ENCODE data around the gene PPP6R3. TPM values are rescaled to one million over a fixed set of nuclear protein-coding genes. Genes with fewer than 3 reads are reported as not detected.

PPP6R3 gene
- total RNA-seq, 4 donors from 2014 or later, result 76.6 to 130 (median 94.0) TPM

DNA sequence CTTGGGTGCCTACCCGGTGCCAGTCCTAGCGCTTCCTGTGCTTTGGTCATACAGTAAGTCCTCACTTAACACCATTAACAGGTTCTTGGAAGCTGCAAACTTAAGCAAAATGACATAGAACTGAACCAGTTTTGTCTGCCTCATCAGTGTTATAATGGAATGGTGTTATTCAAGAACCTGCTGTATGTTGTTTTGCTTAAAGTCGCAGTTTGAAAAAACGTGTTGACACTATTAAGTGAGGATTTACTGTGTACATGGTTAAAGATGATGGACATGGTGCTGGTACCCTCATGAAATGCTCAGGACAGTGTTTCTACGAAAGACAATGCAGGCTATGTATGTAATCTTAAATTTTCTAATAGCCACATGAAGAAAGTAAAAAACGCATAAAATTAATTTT is 41.3 kb downstream of the PPP6R3 start:
- H3K9me3 ChIP-seq, result no peaks in the 10 kb centered on the region
- H3K36me3 ChIP-seq, result no peaks in the 10 kb centered on the region
- H3K27me3 ChIP-seq, result no peaks in the 10 kb centered on the region
- H3K4me1 ChIP-seq, result peaks cover 18 to 98% (median 59%) of the 10 kb centered on the region in 3 donors
- no peak overlapping the region for H3K27ac ChIP-seq
- 89% methylated on average over 6 of the region's 6 CpGs for WGBS, 2 donors
- TF ChIP-seq, protein P1, sequence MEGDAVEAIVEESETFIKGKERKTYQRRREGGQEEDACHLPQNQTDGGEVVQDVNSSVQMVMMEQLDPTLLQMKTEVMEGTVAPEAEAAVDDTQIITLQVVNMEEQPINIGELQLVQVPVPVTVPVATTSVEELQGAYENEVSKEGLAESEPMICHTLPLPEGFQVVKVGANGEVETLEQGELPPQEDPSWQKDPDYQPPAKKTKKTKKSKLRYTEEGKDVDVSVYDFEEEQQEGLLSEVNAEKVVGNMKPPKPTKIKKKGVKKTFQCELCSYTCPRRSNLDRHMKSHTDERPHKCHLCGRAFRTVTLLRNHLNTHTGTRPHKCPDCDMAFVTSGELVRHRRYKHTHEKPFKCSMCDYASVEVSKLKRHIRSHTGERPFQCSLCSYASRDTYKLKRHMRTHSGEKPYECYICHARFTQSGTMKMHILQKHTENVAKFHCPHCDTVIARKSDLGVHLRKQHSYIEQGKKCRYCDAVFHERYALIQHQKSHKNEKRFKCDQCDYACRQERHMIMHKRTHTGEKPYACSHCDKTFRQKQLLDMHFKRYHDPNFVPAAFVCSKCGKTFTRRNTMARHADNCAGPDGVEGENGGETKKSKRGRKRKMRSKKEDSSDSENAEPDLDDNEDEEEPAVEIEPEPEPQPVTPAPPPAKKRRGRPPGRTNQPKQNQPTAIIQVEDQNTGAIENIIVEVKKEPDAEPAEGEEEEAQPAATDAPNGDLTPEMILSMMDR (IDR thresholded peaks at IDR 0.05), result no peak
- TF ChIP-seq POLR2A (IDR thresholded peaks at IDR 0.05), result no peak
- no peak overlapping the region for H3K4me3 ChIP-seq
- intact Hi-C loops (cut with DNase I), result no loop called here
- DNase-seq, result no peak

DNA sequence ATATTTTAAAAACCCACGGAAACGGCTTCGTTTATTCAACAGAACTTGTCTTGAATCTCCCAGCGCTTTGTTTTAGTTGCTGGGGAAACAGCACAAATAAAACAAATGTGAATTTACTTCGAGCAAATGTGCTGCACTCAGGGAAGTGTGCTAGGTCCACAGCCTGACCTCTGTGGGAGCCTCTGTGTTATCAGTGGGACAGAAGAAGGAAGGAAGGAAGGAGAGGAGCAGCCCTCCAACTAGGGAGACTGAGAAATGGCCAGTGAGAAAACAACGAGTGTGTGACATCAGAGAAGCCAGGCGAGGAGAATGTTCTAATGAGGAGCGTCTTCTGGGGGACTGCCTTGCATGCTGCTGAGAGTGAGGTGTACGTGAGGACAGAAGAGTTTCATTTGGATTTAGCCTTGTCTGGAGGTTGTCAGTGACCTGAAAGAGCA is 42.7 kb downstream of the PPP6R3 start:
- Histone ChIP-seq H3K4me1 (peaks cover 18 to 98% (median 50%) of the 10 kb centered on the region in 3 donors), H3K9me3 (no peaks in the 10 kb centered on the region), H3K4me3 (no peak overlapping the region), H3K27me3 (no peaks in the 10 kb centered on the region), H3K36me3 (no peaks in the 10 kb centered on the region), H3K27ac (peak overlapping the region in 3 of 4 donors; percentile 21 to 51 (median 28))
- 33 to 45% methylated on average over 5 to 9 of the region's 9 CpGs for WGBS, 2 donors
- TF ChIP-seq POLR2A (IDR thresholded peaks at IDR 0.05), result no peak
- TF ChIP-seq, protein P1 (IDR thresholded peaks at IDR 0.05), result no peak
- intact Hi-C loops (cut with DNase I), result no loop called here
- no peak for DNase-seq

DNA sequence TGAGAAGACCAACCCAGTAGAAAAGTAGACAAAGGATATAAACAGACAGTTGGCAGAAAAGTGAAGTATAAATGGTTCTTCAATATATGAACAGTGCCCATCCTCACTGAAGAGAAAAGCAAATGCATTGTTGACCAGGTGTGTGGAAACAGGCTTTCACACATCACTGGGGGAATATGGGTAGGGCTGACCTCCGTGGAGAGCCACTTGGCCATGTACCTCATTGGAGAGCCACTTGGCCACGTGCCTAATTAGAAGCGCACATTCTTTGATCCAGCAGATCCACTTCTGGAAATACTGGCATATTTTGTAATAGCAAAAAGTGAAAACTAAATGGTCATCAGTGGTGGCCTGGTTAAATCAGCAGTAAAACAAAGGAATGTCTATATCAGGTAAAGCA is 43.2 kb downstream of the PPP6R3 start:
- no peaks in the 10 kb centered on the region for H3K27me3 ChIP-seq
- no peaks in the 10 kb centered on the region for H3K9me3 ChIP-seq
- H3K36me3 ChIP-seq, result no peaks in the 10 kb centered on the region
- no peak for DNase-seq
- no peak for TF ChIP-seq POLR2A (IDR thresholded peaks at IDR 0.05)
- TF ChIP-seq, protein P1 (IDR thresholded peaks at IDR 0.05), result no peak
- intact Hi-C loops (cut with DNase I), result no loop called here
- peaks cover 18 to 98% (median 45%) of the 10 kb centered on the region in 3 donors for H3K4me1 ChIP-seq
- H3K27ac ChIP-seq, result peak overlapping the region in 1 of 4 donors; percentile 21
- no peak overlapping the region for H3K4me3 ChIP-seq
- WGBS, 2 donors, result 51 to 55% methylated on average over 3 of the region's 3 CpGs

DNA sequence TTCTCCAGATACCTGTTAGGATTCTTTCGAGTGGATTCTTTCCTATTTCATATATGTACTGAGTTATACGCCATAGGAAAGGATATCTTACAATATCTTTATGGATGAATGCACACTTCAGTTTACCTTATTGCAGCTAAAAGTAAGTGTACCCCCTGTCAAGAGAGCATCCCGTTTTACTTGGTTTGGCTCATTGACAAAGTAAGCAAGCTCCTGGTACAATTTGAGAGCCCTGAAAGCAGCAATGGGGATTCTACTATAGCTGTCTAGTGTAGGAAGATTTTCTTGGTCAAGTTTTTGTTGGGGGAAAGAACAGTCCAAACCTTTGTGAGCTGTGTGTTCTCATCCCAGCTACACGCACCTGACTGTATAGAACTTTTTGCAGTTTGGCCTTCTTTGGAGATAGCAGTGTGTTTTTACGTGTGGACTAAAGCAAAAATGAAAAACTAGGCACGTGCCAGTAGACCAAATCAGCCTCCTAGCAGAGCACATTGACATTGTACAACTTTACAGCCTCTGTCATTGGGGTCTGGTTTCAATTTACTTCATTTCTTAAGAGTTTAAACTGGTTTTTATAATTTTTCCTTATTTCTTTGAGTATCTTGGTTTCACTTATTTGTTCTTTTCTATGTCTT is 44.0 kb downstream of the PPP6R3 start:
- no peaks in the 10 kb centered on the region for H3K27me3 ChIP-seq
- H3K36me3 ChIP-seq, result no peaks in the 10 kb centered on the region
- intact Hi-C loops (cut with DNase I), result no loop called here
- no peak for DNase-seq
- no peak overlapping the region for H3K4me3 ChIP-seq
- 66 to 79% methylated on average over 6 of the region's 6 CpGs for WGBS, 2 donors
- H3K4me1 ChIP-seq, result peaks cover 14 to 95% (median 38%) of the 10 kb centered on the region in 3 donors
- H3K27ac ChIP-seq, result no peak overlapping the region
- no peak for TF ChIP-seq POLR2A (IDR thresholded peaks at IDR 0.05)
- TF ChIP-seq, protein P1 (IDR thresholded peaks at IDR 0.05), result no peak
- no peaks in the 10 kb centered on the region for H3K9me3 ChIP-seq

DNA sequence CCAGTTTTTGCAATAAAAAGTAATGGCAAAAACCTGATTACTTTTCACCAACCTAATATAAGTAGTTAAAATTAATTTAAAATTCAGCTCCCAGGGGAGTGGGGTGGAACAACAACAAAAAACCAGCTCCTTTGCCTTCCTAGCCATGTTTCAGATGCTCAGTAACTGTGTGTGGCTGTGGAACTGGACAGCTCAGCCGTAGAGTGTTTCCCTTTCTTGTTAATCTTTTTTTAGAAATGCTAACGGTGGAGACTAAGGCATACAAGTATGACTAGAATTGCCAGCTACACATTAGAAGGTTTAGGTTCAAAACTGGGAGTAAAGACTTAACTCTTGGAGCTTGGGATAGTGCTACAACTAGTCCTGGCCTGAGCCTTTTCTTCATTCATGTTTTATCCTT is 45.0 kb downstream of the PPP6R3 start:
- H3K4me1 ChIP-seq, result peaks cover 12 to 84% (median 32%) of the 10 kb centered on the region in 3 donors
- no peak for TF ChIP-seq POLR2A (IDR thresholded peaks at IDR 0.05)
- TF ChIP-seq, protein P1 (IDR thresholded peaks at IDR 0.05), result no peak
- H3K27me3 ChIP-seq, result no peaks in the 10 kb centered on the region
- 3 to 26% methylated on average over 2 of the region's 2 CpGs for WGBS, 2 donors
- H3K27ac ChIP-seq, result no peak overlapping the region
- H3K4me3 ChIP-seq, result no peak overlapping the region
- H3K36me3 ChIP-seq, result no peaks in the 10 kb centered on the region
- no peak for DNase-seq
- no peaks in the 10 kb centered on the region for H3K9me3 ChIP-seq
- intact Hi-C loops (cut with DNase I), result no loop called here

Data from esophagus squamous epithelium (tissue), 5 donors.